Trophoblast cell (in vitro differentiated cells and primary cell): Measurements from ENCODE around the gene BNC1.

Experiments used
- DNase-seq, 2 donors: peaks; one replicate each; pipeline ENCODE4 v3.0.0-alpha.2; 2016
- H2AFZ ChIP-seq: 2 replicates; pipeline ENCODE4 v1.6.1; 2013; ENCODE audit warnings: low read length, moderate library complexity, mild to moderate bottlenecking; ENCODE audit not compliant: insufficient read depth, poor library complexity
- H2AK5ac ChIP-seq: 2 replicates; pipeline ENCODE4 v1.6.1; 2013; ENCODE audit warnings: mild to moderate bottlenecking, low read length
- H2BK120ac ChIP-seq: 2 replicates; pipeline ENCODE4 v1.6.1; 2013; ENCODE audit warnings: low read length, mild to moderate bottlenecking, moderate library complexity; ENCODE audit not compliant: insufficient read depth, poor library complexity
- H2BK12ac ChIP-seq: 2 replicates; pipeline ENCODE4 v1.6.1; 2013; ENCODE audit warnings: mild to moderate bottlenecking, low read length, moderate library complexity
- H2BK5ac ChIP-seq: 2 replicates; pipeline ENCODE4 v1.6.1; 2013; ENCODE audit warnings: low read length, low read depth, moderate library complexity, mild to moderate bottlenecking; ENCODE audit not compliant: poor library complexity
- H3K14ac ChIP-seq: 2 replicates; pipeline ENCODE4 v1.6.1; 2013; ENCODE audit warnings: mild to moderate bottlenecking, low read length
- H3K18ac ChIP-seq: 2 replicates; pipeline ENCODE4 v1.6.1; 2013; ENCODE audit warnings: mild to moderate bottlenecking, low read length
- H3K23ac ChIP-seq: 2 replicates; pipeline ENCODE4 v1.6.1; 2013; ENCODE audit warnings: low read length
- H3K27ac ChIP-seq: 2 replicates; pipeline ENCODE4 v1.5.1; 2013; ENCODE audit warnings: low read depth, mild to moderate bottlenecking, inconsistent platforms, low read length, moderate library complexity
- H3K27me3 ChIP-seq: 2 replicates; pipeline ENCODE4 v1.6.1; 2013; ENCODE audit warnings: inconsistent platforms, mild to moderate bottlenecking, low read length, moderate library complexity; ENCODE audit not compliant: insufficient read depth
- H3K36me3 ChIP-seq, 2 experiments: 1 replicate in 1 of 2; 2 replicates in 1 of 2; pipeline ENCODE4 v1.6.1; 2013; ENCODE audit warnings: low read length in 2 of 2, mild to moderate bottlenecking in 2 of 2, moderate library complexity in 1 of 2; ENCODE audit not compliant: insufficient read depth in 2 of 2, control insufficient read depth in 1 of 2
- H3K4ac ChIP-seq: 2 replicates; pipeline ENCODE4 v1.6.1; 2013; ENCODE audit warnings: low read depth, mild to moderate bottlenecking, low read length, moderate library complexity
- H3K4me1 ChIP-seq, 2 experiments: 1 replicate in 1 of 2; 2 replicates in 1 of 2; pipeline ENCODE4 v1.6.1; 2013; ENCODE audit warnings: low read length in 2 of 2, mild to moderate bottlenecking in 2 of 2, moderate library complexity in 1 of 2; ENCODE audit not compliant: insufficient read depth in 2 of 2, control insufficient read depth in 1 of 2
- H3K4me2 ChIP-seq: 2 replicates; pipeline ENCODE4 v1.6.1; 2013; ENCODE audit warnings: inconsistent platforms, mild to moderate bottlenecking, low read length, moderate library complexity
- H3K4me3 ChIP-seq: 2 replicates; pipeline ENCODE4 v1.5.1; 2013; ENCODE audit warnings: mild to moderate bottlenecking, low read depth, low read length, inconsistent platforms
- H3K79me1 ChIP-seq: one replicate; pipeline ENCODE4 v1.6.1; 2013; ENCODE audit warnings: low read length
- H3K79me2 ChIP-seq: 2 replicates; pipeline ENCODE4 v1.6.1; 2013; ENCODE audit warnings: low read length, mild to moderate bottlenecking; ENCODE audit not compliant: control insufficient read depth, insufficient read depth, poor library complexity
- H3K9ac ChIP-seq: 2 replicates; pipeline ENCODE4 v1.6.1; 2013; ENCODE audit warnings: mild to moderate bottlenecking, low read length
- H3K9me3 ChIP-seq: 2 replicates; pipeline ENCODE4 v1.6.1; 2013; ENCODE audit warnings: low read depth, mild to moderate bottlenecking, control low read depth, inconsistent platforms, low read length; ENCODE audit not compliant: insufficient read depth
- H4K12ac ChIP-seq: 2 replicates; pipeline ENCODE4 v1.6.1; 2013; ENCODE audit warnings: low read depth, mild to moderate bottlenecking, low read length, moderate library complexity
- H4K8ac ChIP-seq: 2 replicates; pipeline ENCODE4 v1.6.1; 2013; ENCODE audit warnings: low read depth, mild to moderate bottlenecking, low read length, moderate library complexity
- H4K91ac ChIP-seq: one replicate; pipeline ENCODE4 v1.6.1; 2013; ENCODE audit warnings: low read depth, mild to moderate bottlenecking, low read length, moderate library complexity
- WGBS: extraction: QIAGEN DNeasy Blood & Tissue Kit; methylation state at CpG from one replicate; pipeline ENCODE4 v1.1.7; 2013; ENCODE audit warnings: missing lambda C conversion rate; ENCODE audit not compliant: insufficient read length, insufficient coverage; ENCODE audit errors: extremely low coverage; 5-methylcytosine and 5-hydroxymethylcytosine counted together

The BNC1 gene

DNA sequence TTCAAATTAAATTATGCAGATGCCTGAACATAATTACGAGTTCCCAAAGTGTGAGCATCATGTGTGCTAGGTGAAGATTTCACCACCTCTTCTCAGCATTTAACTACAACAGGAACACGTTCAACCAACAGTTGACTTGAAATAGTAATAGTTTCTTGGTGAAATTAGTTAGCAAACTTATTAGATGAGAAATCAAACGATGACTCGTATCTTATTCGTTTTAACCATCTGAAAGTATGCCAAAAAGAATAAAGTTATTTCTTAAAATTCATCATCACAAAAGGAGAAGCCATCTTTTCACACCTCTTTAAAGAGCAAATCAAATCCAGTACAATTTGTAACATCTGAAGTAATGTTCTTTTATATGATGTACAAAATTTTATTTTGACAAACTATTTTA, 2.3 kb downstream of the BNC1 start:
- H2AK5ac ChIP-seq, result no peak overlapping the region
- H3K79me1 ChIP-seq, result peaks cover 29% of the 10 kb centered on the region
- no peak overlapping the region for H3K14ac ChIP-seq
- no peak overlapping the region for H3K27ac ChIP-seq
- H3K4ac ChIP-seq, result no peak overlapping the region
- DNase-seq, result no peak
- H3K36me3 ChIP-seq, result no peaks in the 10 kb centered on the region
- H4K91ac ChIP-seq, result no peak overlapping the region
- H2BK12ac ChIP-seq, result no peak overlapping the region
- no peaks in the 10 kb centered on the region for H3K27me3 ChIP-seq
- no peak overlapping the region for H2BK5ac ChIP-seq
- no peak overlapping the region for H3K18ac ChIP-seq
- no peak overlapping the region for H3K4me3 ChIP-seq
- no peak overlapping the region for H2AFZ ChIP-seq
- no peak overlapping the region for H4K8ac ChIP-seq
- no peak overlapping the region for H3K23ac ChIP-seq
- WGBS, result no CpG with 5 or more reads among the region's 5 CpGs
- H4K12ac ChIP-seq, result no peak overlapping the region
- no peak overlapping the region for H2BK120ac ChIP-seq
- peaks cover 18% of the 10 kb centered on the region for H3K79me2 ChIP-seq
- no peaks in the 10 kb centered on the region for H3K9me3 ChIP-seq
- no peak overlapping the region for H3K4me2 ChIP-seq
- H3K4me1 ChIP-seq, result peaks cover 9 to 15% of the 10 kb centered on the region in 2 experiments
- no peak overlapping the region for H3K9ac ChIP-seq

DNA sequence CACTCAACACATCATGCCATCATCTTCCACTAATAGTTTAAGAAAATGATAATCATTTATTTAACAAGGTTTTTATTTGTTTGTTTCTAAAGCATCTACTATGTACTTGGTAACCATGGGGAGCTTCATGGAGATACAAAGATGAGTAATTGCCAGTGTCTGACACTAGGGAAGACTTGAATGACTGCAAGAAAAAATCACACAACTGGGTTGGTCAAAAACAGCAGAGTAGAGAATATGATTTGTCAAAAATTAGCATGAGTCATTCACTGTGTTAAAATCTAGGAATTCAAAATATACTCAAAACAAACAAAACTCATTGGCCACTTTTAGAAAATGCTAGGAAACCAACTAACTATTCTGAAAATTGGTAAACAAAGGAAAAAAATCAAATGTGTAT, 6.3 kb downstream of the BNC1 start:
- Histone ChIP-seq H2AFZ (no peak overlapping the region), H2BK12ac (no peak overlapping the region), H3K36me3 (no peaks in the 10 kb centered on the region), H3K14ac (no peak overlapping the region), H2AK5ac (no peak overlapping the region), H4K8ac (no peak overlapping the region), H3K18ac (no peak overlapping the region), H3K27ac (no peak overlapping the region), H4K91ac (no peak overlapping the region), H3K27me3 (no peaks in the 10 kb centered on the region), H3K4me1 (no peaks in the 10 kb centered on the region), H2BK120ac (no peak overlapping the region), H4K12ac (no peak overlapping the region), H3K9me3 (peaks cover 2% of the 10 kb centered on the region), H3K4me3 (no peak overlapping the region), H3K79me1 (peaks cover 2% of the 10 kb centered on the region), H3K23ac (no peak overlapping the region), H3K79me2 (peaks cover 1% of the 10 kb centered on the region), H3K9ac (no peak overlapping the region), H3K4me2 (no peak overlapping the region), H2BK5ac (no peak overlapping the region), H3K4ac (no peak overlapping the region)
- DNase-seq, result peak in 1 of 2 donors; percentile 84

DNA sequence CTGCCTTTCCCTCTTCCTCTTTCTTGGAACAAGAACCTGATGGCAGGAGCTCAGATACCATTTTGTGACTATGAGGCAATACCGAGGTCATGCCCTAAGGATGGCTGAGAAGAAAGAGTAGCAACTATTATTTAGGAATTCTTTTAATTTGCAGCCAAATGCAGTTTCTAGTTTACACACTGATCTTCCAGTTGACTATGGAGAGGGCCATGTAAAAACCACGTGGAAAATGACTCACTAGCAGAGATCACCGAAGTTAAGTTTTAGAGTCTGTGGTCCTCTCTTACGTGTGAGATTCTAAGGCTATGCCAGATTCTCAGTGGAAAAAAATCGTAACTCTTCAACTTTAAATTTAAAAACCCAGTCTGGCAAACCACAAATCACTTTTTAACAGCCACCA, 7.8 kb downstream of the BNC1 start:
- Histone ChIP-seq H3K9ac (no peak overlapping the region), H2AK5ac (no peak overlapping the region), H4K12ac (no peak overlapping the region), H3K14ac (no peak overlapping the region), H3K18ac (no peak overlapping the region), H3K4me3 (no peak overlapping the region), H3K79me2 (no peaks in the 10 kb centered on the region), H3K36me3 (no peaks in the 10 kb centered on the region), H2BK12ac (no peak overlapping the region), H3K9me3 (peaks cover 2% of the 10 kb centered on the region), H3K27ac (no peak overlapping the region), H3K4me1 (no peaks in the 10 kb centered on the region), H4K8ac (no peak overlapping the region), H2BK120ac (no peak overlapping the region), H3K4me2 (no peak overlapping the region), H3K79me1 (no peaks in the 10 kb centered on the region), H3K23ac (no peak overlapping the region), H2AFZ (no peak overlapping the region), H2BK5ac (no peak overlapping the region), H3K4ac (no peak overlapping the region), H4K91ac (no peak overlapping the region), H3K27me3 (no peaks in the 10 kb centered on the region)
- WGBS, result no CpG with 5 or more reads among the region's 5 CpGs
- DNase-seq, result peak in 1 of 2 donors; percentile 35

DNA sequence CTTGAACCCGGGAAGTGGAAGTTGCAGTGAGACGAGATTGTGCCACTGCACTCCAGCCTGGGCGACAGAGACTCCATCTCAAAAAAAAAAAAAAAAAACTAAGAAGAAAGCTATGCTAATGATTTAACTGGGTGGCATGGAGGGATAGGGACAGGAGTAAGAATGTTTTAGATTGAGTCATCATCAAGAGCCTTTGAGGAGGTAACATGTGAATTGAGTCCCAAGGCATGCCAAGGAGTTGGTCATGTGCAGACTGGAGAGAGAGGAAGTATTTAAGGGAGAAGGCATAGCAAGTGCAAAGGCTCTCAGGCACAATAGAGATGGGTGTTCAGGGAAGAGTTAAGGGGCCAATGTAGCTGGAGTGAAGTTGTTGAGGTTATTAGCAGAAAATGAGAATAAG, 9.1 kb downstream of the BNC1 start:
- Histone ChIP-seq H3K4ac (no peak overlapping the region), H3K27me3 (no peaks in the 10 kb centered on the region), H4K91ac (no peak overlapping the region), H2BK12ac (no peak overlapping the region), H3K4me1 (no peaks in the 10 kb centered on the region), H4K12ac (no peak overlapping the region), H3K18ac (no peak overlapping the region), H3K14ac (no peak overlapping the region), H2AK5ac (no peak overlapping the region), H2BK5ac (no peak overlapping the region), H3K27ac (no peak overlapping the region), H3K4me2 (no peak overlapping the region), H2AFZ (no peak overlapping the region), H3K79me2 (no peaks in the 10 kb centered on the region), H4K8ac (no peak overlapping the region), H3K79me1 (no peaks in the 10 kb centered on the region), H3K9me3 (peaks cover 2% of the 10 kb centered on the region), H2BK120ac (no peak overlapping the region), H3K4me3 (no peak overlapping the region), H3K23ac (no peak overlapping the region), H3K36me3 (no peaks in the 10 kb centered on the region), H3K9ac (no peak overlapping the region)
- peak in 1 of 2 donors; percentile 54 for DNase-seq
- no CpG with 5 or more reads among the region's 3 CpGs for WGBS
